Neutrophil (primary cell): ENCODE measurements around the gene RNF152.
"Not testable (repeated sequence)": the region's sequence is repeated elsewhere in the genome, so short reads cannot be mapped to it uniquely, and the experiment has no call there.

Experiments used
- H3K27ac ChIP-seq: fragments of 200-600 bp; sonication (generic); 2 replicates; pipeline ENCODE4 v1.5.1; 2016; ENCODE audit warnings: mild to moderate bottlenecking, moderate library complexity
- H3K27me3 ChIP-seq: fragments of 200-600 bp; sonication (generic); 2 replicates; pipeline ENCODE4 v1.6.0; 2016; ENCODE audit warnings: mild to moderate bottlenecking
- H3K36me3 ChIP-seq: fragments of 200-600 bp; sonication (generic); 2 replicates; pipeline ENCODE4 v1.5.1; 2017
- H3K4me1 ChIP-seq, 2 experiments: fragments of 200-600 bp in 1 of 2; sonication (generic) in 1 of 2; 1 replicate in 1 of 2; 2 replicates in 1 of 2; pipeline versions ENCODE4 v1.5.1 to v1.6.1; 2013 to 2016; ENCODE audit warnings: low read depth in 1 of 2, low read length in 1 of 2, mild to moderate bottlenecking in 1 of 2, moderate library complexity in 1 of 2; ENCODE audit not compliant: control insufficient read depth in 1 of 2, insufficient read depth in 1 of 2
- H3K4me3 ChIP-seq, 2 experiments: fragments of 200-600 bp in 1 of 2; sonication (generic) in 1 of 2; 1 replicate in 1 of 2; 2 replicates in 1 of 2; pipeline ENCODE4 v1.5.1; 2013 to 2016; ENCODE audit warnings: low read depth in 1 of 2, low read length in 1 of 2, mild to moderate bottlenecking in 1 of 2, moderate library complexity in 1 of 2
- H3K9me3 ChIP-seq: fragments of 200-600 bp; sonication (generic); 2 replicates; pipeline ENCODE4 v1.5.1; 2016
- CTCF ChIP-seq: fragments of 200-600 bp; sonication (generic); IDR thresholded peaks from 2 replicates; pipeline ENCODE4 v1.5.1; 2016; ENCODE audit warnings: antibody characterized with exemption

The RNF152 gene

GRCh38 chr18:61797696-61798590 lies 94.9 kb downstream of the RNF152 start:
- Histone ChIP-seq H3K9me3 (no peaks in the 10 kb centered on the region), H3K4me3 (no peak overlapping the region), H3K36me3 (no peaks in the 10 kb centered on the region), H3K27ac (no peak overlapping the region), H3K4me1 (no peaks in the 10 kb centered on the region), H3K27me3 (no peaks in the 10 kb centered on the region)
- TF ChIP-seq CTCF = no peak

GRCh38 chr18:61791031-61791430 lies 101.8 kb downstream of the RNF152 start:
- no peaks in the 10 kb centered on the region for H3K27me3 ChIP-seq
- H3K27ac ChIP-seq = no peak overlapping the region
- H3K9me3 ChIP-seq = no peaks in the 10 kb centered on the region
- H3K4me3 ChIP-seq = no peak overlapping the region
- no peaks in the 10 kb centered on the region for H3K36me3 ChIP-seq
- H3K4me1 ChIP-seq = no peaks in the 10 kb centered on the region
- TF ChIP-seq CTCF = no peak

GRCh38 chr18:61787011-61787670 lies 105.7 kb downstream of the RNF152 start:
- not testable (repeated sequence) for H3K9me3 ChIP-seq, H3K36me3 ChIP-seq

GRCh38 chr18:61785588-61785987 lies 107.2 kb downstream of the RNF152 start:
- H3K27ac ChIP-seq = no peak overlapping the region
- no peak for TF ChIP-seq CTCF
- H3K4me3 ChIP-seq = no peak overlapping the region
- H3K9me3 ChIP-seq = no peaks in the 10 kb centered on the region
- H3K36me3 ChIP-seq = no peaks in the 10 kb centered on the region
- H3K4me1 ChIP-seq = no peaks in the 10 kb centered on the region
- H3K27me3 ChIP-seq = no peaks in the 10 kb centered on the region

More at GRCh38 chr18:61787011-61787670, 105.7 kb downstream of the RNF152 start:
- not testable (repeated sequence) for H3K4me1 ChIP-seq, H3K27me3 ChIP-seq, H3K27ac ChIP-seq, H3K4me3 ChIP-seq

GRCh38 chr18:61784834-61785233 lies 108.0 kb downstream of the RNF152 start:
- H3K36me3 ChIP-seq = no peaks in the 10 kb centered on the region
- no peak overlapping the region for H3K4me3 ChIP-seq
- H3K27ac ChIP-seq = no peak overlapping the region
- no peaks in the 10 kb centered on the region for H3K9me3 ChIP-seq
- H3K27me3 ChIP-seq = no peaks in the 10 kb centered on the region
- TF ChIP-seq CTCF = no peak
- no peaks in the 10 kb centered on the region for H3K4me1 ChIP-seq

GRCh38 chr18:61782545-61782944 lies 110.3 kb downstream of the RNF152 start:
- H3K4me3 ChIP-seq = no peak overlapping the region
- H3K27ac ChIP-seq = no peak overlapping the region
- no peak for TF ChIP-seq CTCF
- no peaks in the 10 kb centered on the region for H3K36me3 ChIP-seq
- no peaks in the 10 kb centered on the region for H3K9me3 ChIP-seq
- H3K27me3 ChIP-seq = no peaks in the 10 kb centered on the region
- no peaks in the 10 kb centered on the region for H3K4me1 ChIP-seq

- not testable (repeated sequence) for H3K36me3 ChIP-seq, H3K27ac ChIP-seq, H3K9me3 ChIP-seq, H3K27me3 ChIP-seq, H3K4me1 ChIP-seq, H3K4me3 ChIP-seq
These were observed 116.6 kb downstream of the RNF152 start for GRCh38 chr18:61776201-61776600.
